GM19035 (cell line): ENCODE measurements around the gene DNAL4.

Experiments
- ATAC-seq: cut with Tn5 transposase; IDR thresholded peaks from one replicate; pipeline ENCODE4 v1.9.1; 2021; ENCODE audit not compliant: unreplicated experiment

DNAL4 gene

DNA sequence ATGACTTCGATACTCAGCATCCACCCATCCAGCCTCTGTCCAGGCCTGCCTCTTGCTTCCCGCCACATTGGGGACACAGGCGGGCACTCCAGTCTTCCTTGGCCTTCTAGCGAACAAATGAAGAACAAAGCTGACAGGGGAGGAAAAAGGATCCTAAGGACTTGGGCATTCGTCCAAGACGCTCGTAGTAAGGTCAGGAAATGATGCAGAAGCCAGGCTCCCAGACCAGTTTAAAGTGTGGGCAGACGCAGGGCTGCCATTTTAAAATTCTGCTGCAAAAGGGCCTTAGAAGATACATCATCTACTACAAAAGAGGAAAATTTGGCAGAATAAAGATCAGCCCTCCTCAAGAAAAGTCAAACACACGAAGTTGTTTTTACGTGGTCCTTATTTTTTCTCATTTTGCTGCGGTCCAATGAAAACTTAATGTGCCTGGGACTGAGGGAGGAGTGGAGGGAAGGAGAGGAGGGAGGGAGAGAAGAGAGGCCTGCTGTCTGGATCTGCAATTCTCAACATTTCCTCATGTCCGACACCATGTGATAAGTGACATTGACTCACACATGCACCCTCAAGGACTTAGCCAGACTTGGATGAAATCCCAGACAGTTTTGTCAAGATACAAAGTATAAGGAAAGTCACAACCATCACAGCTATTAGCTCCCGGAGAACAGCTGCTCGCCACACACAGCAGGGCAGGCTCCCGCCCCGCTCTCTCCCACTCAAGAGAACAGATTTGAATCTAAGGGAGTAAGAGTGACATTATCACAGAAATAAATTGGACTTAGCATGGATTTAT, 5.7 kb downstream of the DNAL4 start:
- ATAC-seq: no peak

- no peak for ATAC-seq
These were observed 7.3 kb downstream of the DNAL4 start for GRCh38 chr22:38786631-38787030.

DNA sequence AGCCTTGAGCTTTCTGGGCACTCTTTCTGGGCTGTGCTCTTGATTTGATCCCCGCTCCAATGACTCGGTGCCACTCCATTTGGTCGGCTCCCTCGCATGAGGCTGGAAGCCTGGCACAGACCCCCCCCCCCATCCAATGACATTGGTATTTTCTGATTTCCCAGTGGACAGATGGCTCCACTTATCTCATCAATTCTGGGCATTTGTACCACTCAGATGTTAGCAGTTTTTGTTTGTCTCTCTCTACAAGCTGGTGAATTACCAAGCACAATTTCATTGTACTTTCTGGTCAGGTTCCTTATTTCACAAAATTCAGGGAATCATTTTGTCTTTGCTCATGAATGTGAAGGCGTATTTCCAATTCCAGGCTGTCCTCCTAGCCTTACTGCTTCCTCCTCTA, 9.1 kb downstream of the DNAL4 start:
- no peak for ATAC-seq

GRCh38 chr22:38784035-38784434, 9.9 kb downstream of the DNAL4 start:
- no peak for ATAC-seq

DNA sequence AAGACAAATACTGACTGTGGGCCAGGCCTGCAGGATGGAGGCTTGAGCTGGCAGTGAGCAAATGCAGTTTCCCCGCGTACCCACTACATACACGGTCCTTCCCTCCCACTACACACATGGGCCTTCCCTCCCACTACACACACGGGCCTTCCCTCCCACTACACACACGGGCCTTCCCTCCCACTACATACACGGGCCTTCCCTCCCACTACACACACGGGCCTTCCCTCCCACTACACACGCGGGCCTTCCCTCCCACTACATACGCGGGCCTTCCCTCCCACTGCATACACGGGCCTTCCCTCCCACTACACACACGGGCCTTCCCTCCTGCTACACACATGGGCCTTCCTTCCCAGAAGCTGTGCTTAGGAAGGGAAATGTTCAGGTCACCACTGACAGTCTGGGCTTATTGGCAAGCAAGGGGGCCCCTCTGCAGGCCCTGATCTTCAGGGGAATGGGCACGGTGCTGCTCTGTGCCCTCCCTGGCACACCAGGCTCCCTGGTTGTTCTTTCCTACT, 10.8 kb downstream of the DNAL4 start:
- no peak for ATAC-seq

- ATAC-seq: no peak
These were observed 11.4 kb downstream of the DNAL4 start for GRCh38 chr22:38782402-38783094.

GRCh38 chr22:38781033-38781432, 12.9 kb downstream of the DNAL4 start:
- ATAC-seq: no peak

GRCh38 chr22:38777087-38777671, 16.8 kb downstream of the DNAL4 start:
- ATAC-seq: no peak

- ATAC-seq: no peak
These were observed 17.9 kb downstream of the DNAL4 start for GRCh38 chr22:38776086-38776485.

DNA sequence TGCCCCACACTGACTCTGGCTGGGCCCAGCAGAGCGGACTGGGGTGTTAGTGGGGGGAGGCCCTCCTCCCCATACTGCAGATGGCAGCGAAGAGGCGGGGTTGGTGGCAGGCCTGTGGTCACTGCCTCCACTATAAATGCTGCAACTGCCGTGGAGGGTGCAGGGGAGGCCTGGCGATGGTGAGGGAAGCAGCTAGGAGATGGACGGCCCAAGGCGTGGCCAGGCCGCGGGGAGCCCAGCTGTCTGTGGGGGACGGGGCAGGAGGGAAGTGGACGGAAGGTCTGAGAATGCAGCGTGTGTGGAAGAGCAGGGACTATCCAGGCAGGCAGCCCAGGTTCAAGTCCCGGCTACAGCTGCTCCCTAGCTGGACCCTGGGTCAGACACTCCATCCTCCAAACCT, 18.3 kb downstream of the DNAL4 start:
- ATAC-seq: no peak

GRCh38 chr22:38774496-38775166, 19.3 kb downstream of the DNAL4 start:
- no peak for ATAC-seq

GRCh38 chr22:38773363-38773946, 20.5 kb downstream of the DNAL4 start:
- no peak for ATAC-seq

GRCh38 chr22:38772623-38772873, 21.4 kb downstream of the DNAL4 start:
- no peak for ATAC-seq

- ATAC-seq: no peak
These were observed 23.5 kb downstream of the DNAL4 start for GRCh38 chr22:38770257-38770949.

- no peak for ATAC-seq
These were observed 25.9 kb downstream of the DNAL4 start for GRCh38 chr22:38768036-38768435.

DNA sequence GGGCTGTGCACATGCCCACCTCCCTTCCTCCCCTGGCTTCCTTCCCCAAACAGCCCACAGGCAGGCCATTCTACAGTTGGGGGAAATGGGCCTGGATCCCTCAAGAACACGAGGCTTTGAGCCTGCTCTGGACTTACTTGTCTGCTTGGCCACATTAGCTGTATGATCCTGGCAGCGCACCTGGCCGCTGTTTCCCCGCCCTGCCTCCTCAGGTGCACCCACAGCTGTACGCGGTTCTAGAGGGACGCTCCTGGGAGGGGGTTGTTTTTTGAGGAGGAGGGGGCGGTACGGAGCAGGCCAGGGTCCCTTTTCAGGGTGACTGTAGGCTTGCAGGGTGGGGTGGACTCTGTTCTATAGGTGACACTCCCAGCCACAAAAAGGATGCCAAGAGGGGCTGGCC, 26.6 kb downstream of the DNAL4 start:
- ATAC-seq: no peak

- no peak for ATAC-seq
These were observed 27.7 kb downstream of the DNAL4 start for GRCh38 chr22:38766076-38766777.

- ATAC-seq: no peak
These were observed 31.4 kb downstream of the DNAL4 start for GRCh38 chr22:38762551-38762983.

DNA sequence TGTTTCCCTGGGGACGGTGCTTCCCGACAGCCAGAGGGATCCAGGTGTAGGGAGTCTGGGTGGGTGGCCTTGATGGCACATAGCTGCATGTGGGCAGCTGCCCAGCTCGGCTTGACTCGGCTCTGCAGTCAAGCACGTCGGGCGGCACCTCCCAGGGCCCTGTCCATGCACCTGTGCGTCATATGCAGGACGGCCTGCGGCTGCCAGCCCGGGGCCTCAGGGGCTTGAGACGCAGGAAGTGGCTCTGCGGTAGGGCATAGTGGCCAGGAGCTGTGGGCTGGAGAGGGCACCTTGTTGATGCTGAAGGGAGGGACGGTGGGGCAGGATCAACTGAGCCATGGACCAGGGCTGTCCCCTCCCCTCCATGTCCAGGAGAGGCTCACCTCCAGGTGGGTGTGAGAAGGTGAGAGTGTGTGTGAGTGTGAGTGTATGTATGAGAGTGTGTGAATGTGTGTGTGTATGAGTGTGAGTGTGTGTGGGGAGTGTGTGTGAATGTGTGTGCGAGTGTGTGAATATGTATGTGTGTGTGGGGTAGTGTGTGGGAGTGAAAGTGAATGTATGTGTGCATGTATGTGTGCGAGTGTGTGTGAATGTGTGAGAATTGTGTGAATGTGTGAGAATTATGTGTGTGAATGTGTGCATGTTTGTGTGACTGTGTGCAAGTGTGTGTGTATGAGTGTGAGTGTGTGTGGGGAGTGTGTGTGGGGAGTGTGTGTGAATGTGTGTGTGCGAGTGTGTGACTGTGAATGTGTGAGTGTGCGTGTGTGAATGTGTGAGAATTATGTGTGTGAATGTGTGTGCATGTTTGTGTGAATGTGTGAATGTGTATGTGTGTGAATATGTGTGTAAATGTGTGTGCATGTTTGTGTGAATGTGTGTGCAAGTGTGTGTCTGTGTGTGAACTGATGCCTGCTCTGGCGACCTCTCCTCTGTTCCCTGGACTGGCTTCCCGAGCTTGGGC, 32.5 kb downstream of the DNAL4 start:
- ATAC-seq: no peak
